HG03457 (cell line): ENCODE measurements around the gene ADGRF1.
"Not testable (repeated sequence)": the region's sequence is repeated elsewhere in the genome, so short reads cannot be mapped to it uniquely, and the experiment has no call there.

Experiments used
- ATAC-seq: cut with Tn5 transposase; IDR thresholded peaks from one replicate; pipeline ENCODE4 v1.9.1; 2021; ENCODE audit warnings: moderate number of reproducible peaks; ENCODE audit not compliant: unreplicated experiment

Gene ADGRF1

GRCh38 chr6:47023573-47023972 lies 18.6 kb downstream of the ADGRF1 start:
- ATAC-seq = no peak

- no peak for ATAC-seq
Observed at GRCh38 chr6:47022191-47022590, 19.9 kb downstream of the ADGRF1 start.

GRCh38 chr6:47019941-47020340 lies 22.2 kb downstream of the ADGRF1 start:
- no peak for ATAC-seq

- ATAC-seq = no peak
Observed at GRCh38 chr6:47016909-47017308, 25.2 kb downstream of the ADGRF1 start.

GRCh38 chr6:47016261-47016660 lies 25.9 kb downstream of the ADGRF1 start:
- no peak for ATAC-seq

GRCh38 chr6:47014401-47014800 lies 27.7 kb downstream of the ADGRF1 start:
- no peak for ATAC-seq

GRCh38 chr6:47009583-47009982 lies 32.5 kb downstream of the ADGRF1 start:
- no peak for ATAC-seq

- ATAC-seq = no peak
Observed at GRCh38 chr6:47008397-47008763, 33.8 kb downstream of the ADGRF1 start.

- no peak for ATAC-seq
Observed at GRCh38 chr6:47007657-47008396, 34.3 kb downstream of the ADGRF1 start.

- ATAC-seq = no peak
Observed at GRCh38 chr6:47005486-47005885, 36.6 kb downstream of the ADGRF1 start.

GRCh38 chr6:47004463-47004862 lies 37.7 kb downstream of the ADGRF1 start:
- ATAC-seq = no peak

GRCh38 chr6:47000842-47001241 lies 41.3 kb downstream of the ADGRF1 start:
- no peak for ATAC-seq

- ATAC-seq = no peak
Observed at GRCh38 chr6:46998436-46999017, 43.6 kb downstream of the ADGRF1 start.

GRCh38 chr6:46997646-46998045 lies 44.5 kb downstream of the ADGRF1 start:
- no peak for ATAC-seq

GRCh38 chr6:46996860-46997641 lies 45.1 kb downstream of the ADGRF1 start:
- no peak for ATAC-seq

- ATAC-seq = no peak
Observed at GRCh38 chr6:46994933-46995332, 47.2 kb downstream of the ADGRF1 start.

- no peak for ATAC-seq
Observed at GRCh38 chr6:46993846-46994245, 48.3 kb downstream of the ADGRF1 start.

GRCh38 chr6:46992391-46992790 lies 49.7 kb downstream of the ADGRF1 start:
- not testable (repeated sequence) for ATAC-seq

GRCh38 chr6:46990818-46991510 lies 51.2 kb downstream of the ADGRF1 start:
- not testable (repeated sequence) for ATAC-seq

- no peak for ATAC-seq
Observed at GRCh38 chr6:46990031-46990644, 52.0 kb downstream of the ADGRF1 start.

GRCh38 chr6:46989398-46989797 lies 52.7 kb downstream of the ADGRF1 start:
- ATAC-seq = no peak
